H1 (cell line): ENCODE measurements around the gene PERCC1. TPM values are rescaled to one million over a fixed set of nuclear protein-coding genes. Genes with fewer than 3 reads are reported as not detected.
A peak's percentile ranks its signal among the peaks of the same experiment; 100 is the strongest.

ENCODE experiments used
- CTCF ChIA-PET: fragments of 300-600 bp; sonication (Branson Sonifier 250); formaldehyde crosslinking; loops from one replicate; lab custom pipeline; 2021; ENCODE audit not compliant: partially characterized antibody; lab: Charles Lee
- POLR2A ChIA-PET: fragments of 300-600 bp; sonication (Branson Sonifier 250); formaldehyde crosslinking; loops from one replicate; lab custom pipeline; 2021; ENCODE audit warnings: inconsistent platforms; ENCODE audit not compliant: partially characterized antibody; lab: Charles Lee
- DNase-seq, 2 experiments: peaks; one replicate each; pipeline versions ENCODE4 v3.0.0 to v3.0.0-alpha.2; 2010 to 2022; ENCODE audit warnings: low spot score in 2 of 2, low read depth in 1 of 2, mixed read lengths in 1 of 2
- FAIRE-seq: peaks from 2 replicates; lab custom pipeline; 2011; peaks lifted over from hg19 to GRCh38; lab: Jason Lieb, UNC
- H2AFZ ChIP-seq: 2 replicates; pipeline ENCODE4 v1.8.1; 2012; ENCODE audit warnings: low read length, inconsistent platforms
- H2AK5ac ChIP-seq: 2 replicates; pipeline ENCODE4 v1.6.1; 2013; ENCODE audit warnings: low read depth, low read length
- H2BK120ac ChIP-seq: replicated peaks from 2 replicates; pipeline ENCODE3; 2013; ENCODE audit warnings: low read depth, low read length, inconsistent platforms
- H2BK12ac ChIP-seq: 2 replicates; pipeline ENCODE4 v1.6.1; 2013; ENCODE audit warnings: low read depth, low read length
- H2BK15ac ChIP-seq: 2 replicates; pipeline ENCODE4 v1.6.1; 2013; ENCODE audit warnings: low read length
- H2BK20ac ChIP-seq: 2 replicates; pipeline ENCODE4 v1.6.1; 2013; ENCODE audit warnings: low read length
- H2BK5ac ChIP-seq: 2 replicates; pipeline ENCODE4 v1.6.1; 2013; ENCODE audit warnings: low read depth, low read length
- H3K14ac ChIP-seq: 2 replicates; pipeline ENCODE4 v1.6.1; 2013; ENCODE audit warnings: inconsistent platforms; ENCODE audit not compliant: insufficient read length
- H3K18ac ChIP-seq: 2 replicates; pipeline ENCODE4 v1.6.1; 2013; ENCODE audit warnings: low read length; ENCODE audit errors: extremely low read depth
- H3K23ac ChIP-seq: 2 replicates; pipeline ENCODE4 v1.6.1; 2013; ENCODE audit warnings: inconsistent platforms; ENCODE audit not compliant: insufficient read length
- H3K23me2 ChIP-seq: 2 replicates; pipeline ENCODE4 v1.6.1; 2013; ENCODE audit warnings: low read depth, low read length
- H3K27ac ChIP-seq: 2 replicates; pipeline ENCODE4 v1.6.1; 2011; ENCODE audit warnings: low read depth, low read length, inconsistent platforms
- H3K27me3 ChIP-seq, 4 experiments: replicated peaks in 1 of 4; 1 replicate in 1 of 4; 2 replicates in 3 of 4; pipeline versions ENCODE4 v1.6.1 to v1.8.1; 2011 to 2013; ENCODE audit warnings: low read length in 3 of 4, mild to moderate bottlenecking in 3 of 4, inconsistent platforms in 2 of 4, mixed read lengths in 2 of 4, moderate library complexity in 1 of 4; ENCODE audit not compliant: control insufficient read depth in 3 of 4, insufficient read depth in 3 of 4; ENCODE audit errors: extremely low read depth in 1 of 4
- H3K36me3 ChIP-seq, 4 experiments: 2 replicates each; pipeline versions ENCODE4 v1.6.1 to v1.8.1; 2011 to 2013; ENCODE audit warnings: mild to moderate bottlenecking in 4 of 4, low read length in 3 of 4, moderate library complexity in 2 of 4, control low read depth in 1 of 4, inconsistent platforms in 1 of 4; ENCODE audit not compliant: insufficient read depth in 4 of 4, control insufficient read depth in 2 of 4
- H3K4ac ChIP-seq: replicated peaks from 2 replicates; pipeline ENCODE3; 2013; ENCODE audit warnings: low read length, low read depth, mixed read lengths, inconsistent platforms; ENCODE audit not compliant: insufficient read length
- H3K4me1 ChIP-seq, 4 experiments: replicated peaks in 1 of 4; 1 replicate in 1 of 4; 2 replicates in 3 of 4; pipeline versions ENCODE4 v1.6.1 to v1.8.1; 2011 to 2013; ENCODE audit warnings: low read length in 3 of 4, inconsistent platforms in 2 of 4, mixed read lengths in 1 of 4; ENCODE audit not compliant: insufficient read depth in 4 of 4, control insufficient read depth in 3 of 4
- H3K4me2 ChIP-seq, 2 experiments: 2 replicates each; pipeline versions ENCODE4 v1.6.1 to v1.8.1; 2011 to 2013; ENCODE audit warnings: low read depth in 2 of 2, low read length in 2 of 2, control low read depth in 1 of 2, inconsistent platforms in 1 of 2, mild to moderate bottlenecking in 1 of 2; ENCODE audit not compliant: insufficient read depth in 1 of 2
- H3K4me3 ChIP-seq, 4 experiments: fragments of 200-600, 300-600 bp in 1 of 4; sonication (generic), shearing (Covaris generic), sonication (Bioruptor Twin) in 1 of 4; 2 replicates each; pipeline versions ENCODE4 v1.5.1 to v1.8.1; 2011 to 2016; ENCODE audit warnings: low read length in 4 of 4, low read depth in 3 of 4, control low read depth in 2 of 4, inconsistent platforms in 2 of 4, mild to moderate bottlenecking in 2 of 4, mixed read lengths in 1 of 4, moderate library complexity in 1 of 4; ENCODE audit not compliant: insufficient read depth in 2 of 4; ENCODE audit errors: extremely low read depth in 1 of 4
- H3K56ac ChIP-seq: replicated peaks from 2 replicates; pipeline ENCODE3; 2013; ENCODE audit warnings: low read depth, mild to moderate bottlenecking, mixed read lengths, low read length, inconsistent platforms; ENCODE audit not compliant: insufficient read length
- H3K79me1 ChIP-seq: 2 replicates; pipeline ENCODE4 v1.6.1; 2013; ENCODE audit warnings: low read depth, low read length, control low read depth
- H3K79me2 ChIP-seq, 2 experiments: 2 replicates each; pipeline versions ENCODE4 v1.6.1 to v1.8.1; 2012 to 2013; ENCODE audit warnings: low read length in 2 of 2, mild to moderate bottlenecking in 2 of 2, inconsistent platforms in 1 of 2; ENCODE audit not compliant: insufficient read depth in 2 of 2, control insufficient read depth in 1 of 2
- H3K9ac ChIP-seq, 4 experiments: replicated peaks in 1 of 4; 1 replicate in 1 of 4; 2 replicates in 3 of 4; pipeline versions ENCODE4 v1.6.1 to v1.8.1; 2011 to 2013; ENCODE audit warnings: low read depth in 3 of 4, low read length in 3 of 4, control low read depth in 2 of 4, mild to moderate bottlenecking in 2 of 4, moderate library complexity in 2 of 4, inconsistent platforms in 1 of 4; ENCODE audit errors: extremely low read depth in 1 of 4
- H3K9me3 ChIP-seq, 2 experiments: 2 replicates each; pipeline versions ENCODE4 v1.6.1 to v1.8.1; 2012 to 2013; ENCODE audit warnings: mild to moderate bottlenecking in 2 of 2, moderate library complexity in 2 of 2, control low read depth in 1 of 2, inconsistent platforms in 1 of 2, low read depth in 1 of 2, low read length in 1 of 2, mixed read lengths in 1 of 2; ENCODE audit not compliant: insufficient read depth in 2 of 2
- H4K20me1 ChIP-seq, 2 experiments: replicated peaks in 1 of 2; 2 replicates each; pipeline versions ENCODE3 to v1.8.1; 2011 to 2013; ENCODE audit warnings: inconsistent platforms in 2 of 2, low read length in 2 of 2, mild to moderate bottlenecking in 1 of 2; ENCODE audit not compliant: insufficient read depth in 2 of 2, control insufficient read depth in 1 of 2
- H4K5ac ChIP-seq: 2 replicates; pipeline ENCODE4 v1.6.1; 2013; ENCODE audit warnings: low read length, low read depth, mixed read lengths, inconsistent platforms; ENCODE audit not compliant: insufficient read length
- H4K8ac ChIP-seq: 2 replicates; pipeline ENCODE4 v1.8.0; 2013; ENCODE audit warnings: mild to moderate bottlenecking, moderate library complexity, low read length, inconsistent platforms; ENCODE audit not compliant: insufficient read depth; ENCODE audit errors: extremely low read depth
- H4K91ac ChIP-seq: replicated peaks from 2 replicates; pipeline ENCODE3; 2013; ENCODE audit warnings: low read length, mixed read lengths, inconsistent platforms; ENCODE audit not compliant: insufficient read length
- EGR1 ChIP-seq: IDR thresholded peaks from 2 replicates; pipeline ENCODE4 v1.6.1; 2011; ENCODE audit warnings: low read depth, low read length, borderline replicate concordance
- GABPA ChIP-seq: IDR thresholded peaks from 2 replicates; pipeline ENCODE4 v1.6.1; 2011; ENCODE audit warnings: mild to moderate bottlenecking, low read length, moderate library complexity, borderline replicate concordance; ENCODE audit not compliant: insufficient read depth
- HDAC2 ChIP-seq, 2 experiments: fragments of 300-600 bp in 1 of 2; sonication (generic) in 1 of 2; IDR thresholded peaks; 2 replicates each; pipeline ENCODE4 v1.6.1; 2011 to 2012; ENCODE audit warnings: low read depth in 2 of 2, low read length in 2 of 2, mild to moderate bottlenecking in 2 of 2, moderate library complexity in 2 of 2, borderline replicate concordance in 1 of 2, inconsistent platforms in 1 of 2
- USF2 ChIP-seq: IDR thresholded peaks from 2 replicates; pipeline ENCODE4 v1.6.1; 2011; ENCODE audit warnings: low read length, improper control_type of control experiment
- ZNF274 ChIP-seq: IDR thresholded peaks from 2 replicates; pipeline ENCODE4 v1.7.0; 2012; ENCODE audit warnings: low read length, borderline replicate concordance; ENCODE audit errors: extremely low read depth
- WGBS, 2 experiments: shearing (Covaris generic) in 1 of 2; methylation state at CpG; one replicate each; pipeline versions ENCODE4 v1.1.6 to v1.1.7; 2013 to 2015; ENCODE audit warnings: low lambda C conversion rate in 2 of 2, mixed read lengths in 2 of 2, inconsistent platforms in 1 of 2, low coverage in 1 of 2, missing lambda C conversion rate in 1 of 2; ENCODE audit not compliant: insufficient replicate concordance in 2 of 2, insufficient coverage in 1 of 2, insufficient read length in 1 of 2; ENCODE audit errors: extremely low coverage in 1 of 2, missing lambda C conversion rate in 1 of 2; 5-methylcytosine and 5-hydroxymethylcytosine counted together
- polyA plus RNA-seq, 7 experiments: library from polyadenylated mRNA; depleted of rRNA in 3 of 7; stranded (reverse) in 5 of 7; unstranded in 2 of 7; fragments of >200 nt in 5 of 7; fragments of 200-250 nt in 2 of 7; gene quantifications; 1 replicate in 5 of 7; 2 replicates in 1 of 7; 4 replicates in 1 of 7; pipeline versions ENCODE4 v1.2.1 to v1.2.3, GENCODE V29; 2011 to 2013; ENCODE audit warnings: missing spikeins in 2 of 7, mixed read lengths in 2 of 7
- total RNA-seq: library from RNA; stranded (reverse); fragmentation: NEBNext Ultra II Directional; extraction: Animal tissue kit (Norgen Biotek cat#: 25700); gene quantifications from 2 replicates; pipeline ENCODE4 v1.2.1, GENCODE V29; 2021

The PERCC1 gene
- total and polyA plus RNA-seq, 2 of the 8 experiments (the other 6 are each of a cell fraction or from before 2014, with no cell fraction given): not detected

GRCh38 chr16:1464196-1464893, 33.5 kb downstream of the PERCC1 start:
- WGBS, 2 experiments: 94% methylated on average over 32 of the region's 41 CpGs; no CpG with 5 or more reads in 1 of the 2 experiments
- POLR2A ChIA-PET: interaction anchor here (0.6 to 1.2 kb wide), 3 partner anchors 7 to 29 kb away, joined by 3 to 5 read pairs (median 5); no protein-coding TSS in a partner anchor
- H3K79me2 ChIP-seq: peaks cover 0 to 32% of the 10 kb centered on the region in 2 experiments; a peak in 2 of 4 replicates

More at GRCh38 chr16:1464196-1464893, 33.5 kb downstream of the PERCC1 start:
- Histone ChIP-seq H4K5ac (no peak overlapping the region), H3K23me2 (no peaks in the 10 kb centered on the region), H2BK5ac (no peak overlapping the region), H3K56ac (no peak overlapping the region), H3K14ac (no peak overlapping the region), H3K79me1 (peaks cover 17% of the 10 kb centered on the region), H3K4me3 (no peak overlapping the region), H4K91ac (no peak overlapping the region), H2AK5ac (no peak overlapping the region), H3K27ac (no peak overlapping the region), H3K4me2 (no peak overlapping the region), H3K36me3 (peaks cover 0 to 22% (median 4%) of the 10 kb centered on the region in 4 experiments; a peak in 4 of 8 replicates), H2BK120ac (no peak overlapping the region), H3K4me1 (no peaks in the 10 kb centered on the region), H2AFZ (no peak overlapping the region), H3K9ac (no peak overlapping the region), H3K9me3 (no peaks in the 10 kb centered on the region), H3K27me3 (no peaks in the 10 kb centered on the region), H3K18ac (no peak overlapping the region), H2BK20ac (no peak overlapping the region), H3K4ac (no peak overlapping the region), H4K8ac (no peak overlapping the region), H3K23ac (no peak overlapping the region), H2BK12ac (no peak overlapping the region), H4K20me1 (peaks cover 5 to 17% of the 10 kb centered on the region in 2 experiments), H2BK15ac (no peak overlapping the region)
- CTCF ChIA-PET: interaction anchor here (0.6 to 1.7 kb wide), 3 partner anchors 14 to 122 kb away, joined by 3 read pairs; no protein-coding TSS in a partner anchor
- TF ChIP-seq ZNF274: no peak
- no peak for TF ChIP-seq EGR1
- no peak for TF ChIP-seq GABPA
- TF ChIP-seq HDAC2 (IDR thresholded peaks at IDR 0.05; ENCODE audit: borderline replicate concordance in 1 of 2, low read depth in 2 of 2, low read length in 2 of 2): no peak
- TF ChIP-seq USF2: no peak
- DNase-seq: peak in 1 of 2 experiments; percentile 30
- FAIRE-seq: no peak
